GM18511 (cell line): ENCODE results near the gene ALKBH7.

ENCODE experiments used
- ATAC-seq: cut with Tn5 transposase; IDR thresholded peaks from one replicate; pipeline ENCODE4 v1.9.1; 2021; ENCODE audit warnings: mild to moderate bottlenecking, moderate library complexity; ENCODE audit not compliant: unreplicated experiment

Gene ALKBH7

GRCh38 chr19:6423499-6424194 is 51.1 kb downstream of the ALKBH7 start:
- no peak for ATAC-seq

GRCh38 chr19:6424195-6424938 is 51.8 kb downstream of the ALKBH7 start, which contains the start of gene KHSRP:
TSS of gene KHSRP (minus strand) at chr19:6424811. CDS start at chr19:6424701, 110 bp downstream.
- no peak for ATAC-seq
